ENCODE data around the gene AP1B1. TPM values are rescaled to one million over a fixed set of nuclear protein-coding genes. Genes with fewer than 3 reads are reported as not detected.

Gene AP1B1
- total RNA-seq, 1 donor from 2014 or later, result 77.9 TPM

GRCh38 chr22:29386708-29387107 is 1.7 kb downstream of the AP1B1 start:
- no peaks in the 10 kb centered on the region for H3K9me3 Mint-ChIP-seq (ENCODE audit: unreplicated experiment)
- no peaks in the 10 kb centered on the region for H3K36me3 Mint-ChIP-seq (ENCODE audit: unreplicated experiment)
- TF ChIP-seq CTCF (IDR thresholded peaks at IDR 0.05; ENCODE audit: partially characterized antibody, unreplicated experiment), result no peak
- peaks cover 3% of the 10 kb centered on the region for H3K4me1 Mint-ChIP-seq (ENCODE audit: low read depth, unreplicated experiment)
- H3K27me3 Mint-ChIP-seq (ENCODE audit: unreplicated experiment), result peaks cover 1% of the 10 kb centered on the region
- no peak for DNase-seq
- H3K27ac Mint-ChIP-seq (ENCODE audit: unreplicated experiment), result no peak overlapping the region
- H3K4me3 Mint-ChIP-seq (ENCODE audit: unreplicated experiment), result peak overlapping the region; percentile 80

- Mint-ChIP-seq H3K9me3 (ENCODE audit: unreplicated experiment) (peaks cover 2% of the 10 kb centered on the region), H3K27ac (ENCODE audit: unreplicated experiment) (no peak overlapping the region), H3K4me3 (ENCODE audit: unreplicated experiment) (no peak overlapping the region), H3K27me3 (ENCODE audit: unreplicated experiment) (peaks cover 3% of the 10 kb centered on the region), H3K4me1 (ENCODE audit: low read depth, unreplicated experiment) (peaks cover 3% of the 10 kb centered on the region), H3K36me3 (ENCODE audit: unreplicated experiment) (no peaks in the 10 kb centered on the region)
- TF ChIP-seq CTCF (IDR thresholded peaks at IDR 0.05; ENCODE audit: partially characterized antibody, unreplicated experiment), result no peak
- DNase-seq, result no peak
Measured at GRCh38 chr22:29385748-29386147, 2.6 kb downstream of the AP1B1 start.

- Mint-ChIP-seq H3K27me3 (ENCODE audit: unreplicated experiment) (peaks cover 4% of the 10 kb centered on the region), H3K4me1 (ENCODE audit: low read depth, unreplicated experiment) (peaks cover 7% of the 10 kb centered on the region), H3K27ac (ENCODE audit: unreplicated experiment) (no peak overlapping the region), H3K9me3 (ENCODE audit: unreplicated experiment) (peaks cover 4% of the 10 kb centered on the region), H3K4me3 (ENCODE audit: unreplicated experiment) (no peak overlapping the region), H3K36me3 (ENCODE audit: unreplicated experiment) (no peaks in the 10 kb centered on the region)
- no peak for TF ChIP-seq CTCF (IDR thresholded peaks at IDR 0.05; ENCODE audit: partially characterized antibody, unreplicated experiment)
- DNase-seq, result no peak
Measured at GRCh38 chr22:29385151-29385704, 3.1 kb downstream of the AP1B1 start.

- TF ChIP-seq CTCF (IDR thresholded peaks at IDR 0.05; ENCODE audit: partially characterized antibody, unreplicated experiment), result no peak
- DNase-seq, result no peak
- peaks cover 7% of the 10 kb centered on the region for H3K4me1 Mint-ChIP-seq (ENCODE audit: low read depth, unreplicated experiment)
- H3K9me3 Mint-ChIP-seq (ENCODE audit: unreplicated experiment), result peaks cover 6% of the 10 kb centered on the region
- no peak overlapping the region for H3K4me3 Mint-ChIP-seq (ENCODE audit: unreplicated experiment)
- H3K36me3 Mint-ChIP-seq (ENCODE audit: unreplicated experiment), result no peaks in the 10 kb centered on the region
- H3K27ac Mint-ChIP-seq (ENCODE audit: unreplicated experiment), result no peak overlapping the region
- H3K27me3 Mint-ChIP-seq (ENCODE audit: unreplicated experiment), result peaks cover 5% of the 10 kb centered on the region
Measured at GRCh38 chr22:29383740-29384139, 4.6 kb downstream of the AP1B1 start.

GRCh38 chr22:29382580-29383302 is 5.6 kb downstream of the AP1B1 start:
- DNase-seq, result no peak
- no peak overlapping the region for H3K27ac Mint-ChIP-seq (ENCODE audit: unreplicated experiment)
- H3K9me3 Mint-ChIP-seq (ENCODE audit: unreplicated experiment), result peaks cover 6% of the 10 kb centered on the region

More at GRCh38 chr22:29382580-29383302, 5.6 kb downstream of the AP1B1 start:
- peaks cover 5% of the 10 kb centered on the region for H3K27me3 Mint-ChIP-seq (ENCODE audit: unreplicated experiment)
- no peaks in the 10 kb centered on the region for H3K36me3 Mint-ChIP-seq (ENCODE audit: unreplicated experiment)
- peaks cover 7% of the 10 kb centered on the region for H3K4me1 Mint-ChIP-seq (ENCODE audit: low read depth, unreplicated experiment)
- TF ChIP-seq CTCF (IDR thresholded peaks at IDR 0.05; ENCODE audit: partially characterized antibody, unreplicated experiment), result no peak
- no peak overlapping the region for H3K4me3 Mint-ChIP-seq (ENCODE audit: unreplicated experiment)

All from glutamatergic neuron (in vitro differentiated cells).